Fibroblast of lung (primary cell): ENCODE results near the gene CRPPA.

Source experiments
- EZH2 ChIP-seq: IDR thresholded peaks from 2 replicates; pipeline ENCODE4 v1.5.1; 2012; ENCODE audit warnings: low read length, control low read depth, mild to moderate bottlenecking; ENCODE audit errors: missing control alignments
- TF ChIP-seq, protein P1 (sequence below), 2 donors: IDR thresholded peaks in 1 of 2; conservative IDR thresholded peaks in 1 of 2; 1 replicate in 1 of 2; 2 replicates in 1 of 2; pipeline ENCODE4 v1.5.1; 2011 to 2012; ENCODE audit warnings: low read length in 2 of 2, control low read depth in 1 of 2, inconsistent platforms in 1 of 2, low read depth in 1 of 2, mild to moderate bottlenecking in 1 of 2

DNA sequence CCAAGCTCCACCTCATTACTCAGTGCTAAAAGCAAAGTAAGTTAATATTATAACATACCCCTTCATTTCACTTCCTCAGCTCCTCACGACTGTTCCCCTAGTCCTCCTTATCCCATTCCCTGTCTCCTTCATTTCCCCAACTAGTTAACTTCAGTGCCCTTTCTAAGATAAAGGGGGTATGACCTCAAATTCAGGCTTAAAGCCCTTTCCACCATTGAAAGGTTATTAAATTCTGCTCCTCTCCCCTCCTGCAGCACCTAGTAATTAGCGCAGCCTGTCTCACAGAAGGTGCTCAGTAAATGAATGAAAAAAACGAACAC lies 1.0 kb downstream of the CRPPA start:
- TF ChIP-seq, protein P1, sequence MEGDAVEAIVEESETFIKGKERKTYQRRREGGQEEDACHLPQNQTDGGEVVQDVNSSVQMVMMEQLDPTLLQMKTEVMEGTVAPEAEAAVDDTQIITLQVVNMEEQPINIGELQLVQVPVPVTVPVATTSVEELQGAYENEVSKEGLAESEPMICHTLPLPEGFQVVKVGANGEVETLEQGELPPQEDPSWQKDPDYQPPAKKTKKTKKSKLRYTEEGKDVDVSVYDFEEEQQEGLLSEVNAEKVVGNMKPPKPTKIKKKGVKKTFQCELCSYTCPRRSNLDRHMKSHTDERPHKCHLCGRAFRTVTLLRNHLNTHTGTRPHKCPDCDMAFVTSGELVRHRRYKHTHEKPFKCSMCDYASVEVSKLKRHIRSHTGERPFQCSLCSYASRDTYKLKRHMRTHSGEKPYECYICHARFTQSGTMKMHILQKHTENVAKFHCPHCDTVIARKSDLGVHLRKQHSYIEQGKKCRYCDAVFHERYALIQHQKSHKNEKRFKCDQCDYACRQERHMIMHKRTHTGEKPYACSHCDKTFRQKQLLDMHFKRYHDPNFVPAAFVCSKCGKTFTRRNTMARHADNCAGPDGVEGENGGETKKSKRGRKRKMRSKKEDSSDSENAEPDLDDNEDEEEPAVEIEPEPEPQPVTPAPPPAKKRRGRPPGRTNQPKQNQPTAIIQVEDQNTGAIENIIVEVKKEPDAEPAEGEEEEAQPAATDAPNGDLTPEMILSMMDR (conservative IDR thresholded peaks at IDR 0.05 in 1 of 2, IDR thresholded peaks at IDR 0.05 in 1 of 2; ENCODE audit: low read depth in 1 of 2, low read length in 2 of 2) = no peak
- TF ChIP-seq EZH2 = no peak
